GM12891 (cell line): ENCODE data around the gene ASPRV1.

Experiments
- DNase-seq: peaks from one replicate; pipeline ENCODE4 v3.0.0; 2011; ENCODE audit warnings: low spot score; ENCODE audit not compliant: insufficient read length
- FAIRE-seq: peaks from 2 replicates; lab custom pipeline; 2011; peaks lifted over from hg19 to GRCh38; lab: Jason Lieb, UNC
- PAX5 ChIP-seq: IDR thresholded peaks from 2 replicates; pipeline ENCODE4 v1.6.1; 2011; ENCODE audit warnings: low read length, moderate library complexity, mild to moderate bottlenecking; ENCODE audit not compliant: insufficient read depth, severe bottlenecking
- POLR2A ChIP-seq: IDR thresholded peaks from 2 replicates; pipeline ENCODE4 v1.6.1; 2011; ENCODE audit warnings: low read depth, low read length, control low read depth
- POLR2AphosphoS5 ChIP-seq: IDR thresholded peaks from 2 replicates; pipeline ENCODE4 v1.6.1; 2011; ENCODE audit warnings: low read depth, low read length, control low read depth
- POU2F2 ChIP-seq: IDR thresholded peaks from 2 replicates; pipeline ENCODE4 v1.6.1; 2011; ENCODE audit warnings: low read depth, mild to moderate bottlenecking, control low read depth, low read length, moderate library complexity
- SPI1 ChIP-seq: IDR thresholded peaks from 2 replicates; pipeline ENCODE4 v1.6.1; 2011; ENCODE audit warnings: low read depth, low read length, control low read depth
- TAF1 ChIP-seq: IDR thresholded peaks from 2 replicates; pipeline ENCODE4 v1.6.1; 2011; ENCODE audit warnings: low read depth, low read length, control low read depth

ASPRV1 gene

GRCh38 chr2:69914164-69914949 is 47.1 kb downstream of the ASPRV1 start:
- TF ChIP-seq POU2F2 (peak; percentile 23; the same call in 1 of the 2 replicates), PAX5 (peak; percentile 34), SPI1 (no peak), TAF1 (peak; percentile 76), POLR2A (peak; percentile 78), POLR2AphosphoS5 (peak; percentile 62)
- peak; percentile 99 for FAIRE-seq
- DNase-seq: peak; percentile 93

GRCh38 chr2:69911985-69912563 is 49.4 kb downstream of the ASPRV1 start:
- FAIRE-seq (no peak), DNase-seq (no peak)
- TF ChIP-seq POLR2AphosphoS5: no peak
- TF ChIP-seq TAF1: no peak
- no peak for TF ChIP-seq SPI1
- TF ChIP-seq PAX5: no peak
- no peak for TF ChIP-seq POU2F2
- no peak for TF ChIP-seq POLR2A
